ENCODE results near the gene EIF4ENIF1. TPM values are rescaled to one million over a fixed set of nuclear protein-coding genes. Genes with fewer than 3 reads are reported as not detected.

The EIF4ENIF1 gene
- total RNA-seq, 1 experiment from 2014 or later: 36.3 TPM

GRCh38 chr22:31448382-31448781 is 41.3 kb downstream of the EIF4ENIF1 start:
- no peak overlapping the region for H3K4ac ChIP-seq (ENCODE audit: low read depth, low read length)
- no peak for DNase-seq
- H3K27me3 ChIP-seq (ENCODE audit: insufficient read depth, low read length): no peaks in the 10 kb centered on the region
- H3K27ac Mint-ChIP-seq: peak overlapping the region in 2 of 3 experiments; percentile 44 to 73; a peak in 1 of 7 replicates
- no peaks in the 10 kb centered on the region for H3K23me2 ChIP-seq (ENCODE audit: insufficient read length, low read depth, low read length, poor library complexity, severe bottlenecking)
- H4K5ac ChIP-seq (ENCODE audit: insufficient read length, low read depth, low read length): no peak overlapping the region
- H3K4me1 Mint-ChIP-seq: peaks cover 0 to 2% of the 10 kb centered on the region in 2 experiments; a peak in 2 of 4 replicates
- H3K9me3 ChIP-seq (ENCODE audit: control insufficient read depth, low read depth, low read length): no peaks in the 10 kb centered on the region
- H2BK20ac ChIP-seq (ENCODE audit: low read depth, low read length, poor library complexity, severe bottlenecking): no peak overlapping the region
- H4K20me1 ChIP-seq (ENCODE audit: control insufficient read depth, insufficient read depth, insufficient read length): no peaks in the 10 kb centered on the region
- H2BK15ac ChIP-seq (ENCODE audit: low read depth, low read length): no peak overlapping the region
- H2AK5ac ChIP-seq (ENCODE audit: insufficient read length, low read length): no peak overlapping the region
- no peak overlapping the region for H2BK5ac ChIP-seq (ENCODE audit: insufficient read length, low read length)
- H4K91ac ChIP-seq (ENCODE audit: insufficient read length, low read depth, low read length): no peak overlapping the region
- H3K14ac ChIP-seq (ENCODE audit: insufficient read depth, low read length): no peak overlapping the region
- no peak overlapping the region for H3K56ac ChIP-seq (ENCODE audit: insufficient read length, low read depth, low read length)
- H3K4me1 ChIP-seq (ENCODE audit: insufficient read depth, low read length): no peaks in the 10 kb centered on the region
- no CpG with 5 or more reads among the region's 2 CpGs for WGBS (ENCODE audit: extremely low coverage, insufficient read length, low lambda C conversion rate)
- no peak overlapping the region for H3K27ac ChIP-seq (ENCODE audit: insufficient read length, low read depth, low read length)
- no peak overlapping the region for H3K4me2 ChIP-seq (ENCODE audit: insufficient read depth, insufficient read length, low read length)
- H3K9ac ChIP-seq (ENCODE audit: extremely low read depth, insufficient read length, low read length): no peak overlapping the region
- no peak overlapping the region for H2AFZ ChIP-seq (ENCODE audit: low read length)
- H3K23ac ChIP-seq (ENCODE audit: insufficient read length, low read depth, low read length): no peak overlapping the region
- no peak overlapping the region for H3K4me3 Mint-ChIP-seq
- H3K79me2 ChIP-seq (ENCODE audit: insufficient read depth, low read length): no peaks in the 10 kb centered on the region
- no peaks in the 10 kb centered on the region for H3K9me3 Mint-ChIP-seq
- H3K36me3 Mint-ChIP-seq (ENCODE audit: insufficient read depth in 1 of 3, low read depth in 3 of 3): peaks cover 0 to 32% (median 7%) of the 10 kb centered on the region in 3 experiments; a peak in 5 of 7 replicates
- no peak overlapping the region for H4K8ac ChIP-seq (replicated peaks; ENCODE audit: insufficient read length, low read depth, low read length)
- no peak overlapping the region for H3T11ph ChIP-seq (ENCODE audit: low read length)
- no peaks in the 10 kb centered on the region for H3K79me1 ChIP-seq (ENCODE audit: insufficient read depth, low read depth, low read length, poor library complexity, severe bottlenecking)
- no peak overlapping the region for H2BK12ac ChIP-seq (ENCODE audit: insufficient read length, low read depth, low read length)
- TF ChIP-seq CTCF (conservative IDR thresholded peaks at IDR 0.05): no peak
- H2BK120ac ChIP-seq (ENCODE audit: low read depth, low read length, poor library complexity, severe bottlenecking): no peak overlapping the region
- no peaks in the 10 kb centered on the region for H3K27me3 Mint-ChIP-seq (ENCODE audit: low read depth)
- H3K18ac ChIP-seq (ENCODE audit: insufficient read length, low read depth, low read length): no peak overlapping the region

All from H9 (cell line).